Muscle layer of duodenum (tissue), 2 donors: ENCODE data around the gene ITGAV.
A peak's percentile ranks its signal among the peaks of the same experiment; 100 is the strongest.

ENCODE experiments used
- H3K27ac ChIP-seq: one replicate; pipeline ENCODE4 v1.7.0; 2013; ENCODE audit warnings: mild to moderate bottlenecking, low read length
- H3K27me3 ChIP-seq: one replicate; pipeline ENCODE4 v1.7.0; 2013; ENCODE audit warnings: low read depth, mild to moderate bottlenecking, control low read depth, low read length
- H3K36me3 ChIP-seq, 2 donors: one replicate each; pipeline ENCODE4 v1.7.0; 2013; ENCODE audit warnings: low read length in 2 of 2, control low read depth in 1 of 2, mild to moderate bottlenecking in 1 of 2; ENCODE audit not compliant: insufficient read depth in 2 of 2, control insufficient read depth in 1 of 2
- H3K4me1 ChIP-seq, 2 donors: one replicate each; pipeline ENCODE4 v1.7.0; 2013; ENCODE audit warnings: low read length in 2 of 2, mild to moderate bottlenecking in 2 of 2, control low read depth in 1 of 2, moderate library complexity in 1 of 2; ENCODE audit not compliant: insufficient read depth in 2 of 2, control insufficient read depth in 1 of 2
- H3K4me3 ChIP-seq, 2 donors: one replicate each; pipeline ENCODE4 v1.7.0; 2013; ENCODE audit warnings: low read length in 2 of 2, low read depth in 1 of 2, mild to moderate bottlenecking in 1 of 2
- H3K9me3 ChIP-seq, 2 donors: one replicate each; pipeline ENCODE4 v1.7.0; 2013; ENCODE audit warnings: low read length in 2 of 2, control low read depth in 1 of 2, mild to moderate bottlenecking in 1 of 2; ENCODE audit not compliant: control insufficient read depth in 1 of 2
- donor health status: healthy.

ITGAV gene

DNA sequence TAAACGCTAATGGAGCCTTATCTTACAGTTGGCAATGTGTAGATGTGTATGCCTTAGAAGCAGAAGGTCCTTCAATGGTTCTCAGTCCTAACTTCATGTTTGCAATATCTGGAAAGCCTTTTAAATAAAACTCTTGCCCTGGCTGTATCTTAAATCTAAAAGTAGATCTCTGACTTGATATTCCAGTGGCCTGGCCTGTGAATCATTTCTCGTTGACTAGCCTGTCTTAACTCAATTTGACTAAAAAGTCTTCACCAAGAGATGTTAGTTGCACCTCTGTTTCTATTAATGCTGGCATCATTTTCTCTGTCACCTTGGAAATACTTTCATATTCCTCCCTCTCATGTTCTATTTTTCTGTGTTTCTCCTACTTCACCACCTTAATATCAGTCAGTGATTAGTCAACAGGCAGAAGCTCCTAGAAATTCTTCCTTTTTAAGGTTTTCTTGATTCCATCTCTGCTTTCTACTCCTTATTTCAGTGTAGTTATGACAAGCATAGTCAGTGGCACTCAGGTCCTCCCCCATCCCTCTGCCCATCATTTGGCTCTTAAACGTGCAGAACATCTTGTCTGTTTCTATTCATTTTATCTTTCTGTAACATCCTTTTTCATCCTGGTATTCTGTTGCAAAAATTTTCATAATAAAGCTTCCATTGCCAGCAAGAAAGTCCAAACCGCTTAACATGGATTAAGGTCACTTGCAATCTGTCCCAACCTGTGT is 4.3 kb downstream of the ITGAV start:
- Histone ChIP-seq H3K4me1 (peaks cover 15 to 44% of the 10 kb centered on the region in 2 donors), H3K9me3 (no peaks in the 10 kb centered on the region), H3K27ac (peak overlapping the region; percentile 12), H3K4me3 (no peak overlapping the region), H3K27me3 (no peaks in the 10 kb centered on the region), H3K36me3 (peaks cover 0 to 22% of the 10 kb centered on the region in 2 donors)

DNA sequence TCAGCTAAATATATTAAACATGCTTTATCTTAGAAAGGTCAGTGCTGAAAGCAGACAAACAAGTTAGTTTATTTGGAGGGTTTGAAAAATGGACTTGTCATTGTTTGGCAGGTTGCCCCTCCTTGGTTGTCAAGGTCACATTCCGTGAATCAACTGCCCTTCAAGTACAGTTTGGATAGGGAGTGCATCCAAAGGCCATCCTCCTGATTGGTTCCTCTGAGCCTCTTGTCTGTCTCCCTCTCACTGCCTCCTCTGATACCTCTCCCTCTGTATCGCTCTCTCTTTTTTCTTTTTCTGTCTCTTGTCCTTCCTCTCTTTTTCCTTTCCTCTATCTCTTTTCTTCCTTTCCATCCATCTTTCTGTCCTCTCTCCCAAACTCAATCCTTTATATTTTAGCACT is 5.4 kb downstream of the ITGAV start:
- H3K36me3 ChIP-seq = peaks cover 0 to 21% of the 10 kb centered on the region in 2 donors
- no peak overlapping the region for H3K27ac ChIP-seq
- H3K9me3 ChIP-seq = no peaks in the 10 kb centered on the region
- H3K4me1 ChIP-seq = peaks cover 17 to 51% of the 10 kb centered on the region in 2 donors
- H3K4me3 ChIP-seq = no peak overlapping the region
- H3K27me3 ChIP-seq = no peaks in the 10 kb centered on the region

DNA sequence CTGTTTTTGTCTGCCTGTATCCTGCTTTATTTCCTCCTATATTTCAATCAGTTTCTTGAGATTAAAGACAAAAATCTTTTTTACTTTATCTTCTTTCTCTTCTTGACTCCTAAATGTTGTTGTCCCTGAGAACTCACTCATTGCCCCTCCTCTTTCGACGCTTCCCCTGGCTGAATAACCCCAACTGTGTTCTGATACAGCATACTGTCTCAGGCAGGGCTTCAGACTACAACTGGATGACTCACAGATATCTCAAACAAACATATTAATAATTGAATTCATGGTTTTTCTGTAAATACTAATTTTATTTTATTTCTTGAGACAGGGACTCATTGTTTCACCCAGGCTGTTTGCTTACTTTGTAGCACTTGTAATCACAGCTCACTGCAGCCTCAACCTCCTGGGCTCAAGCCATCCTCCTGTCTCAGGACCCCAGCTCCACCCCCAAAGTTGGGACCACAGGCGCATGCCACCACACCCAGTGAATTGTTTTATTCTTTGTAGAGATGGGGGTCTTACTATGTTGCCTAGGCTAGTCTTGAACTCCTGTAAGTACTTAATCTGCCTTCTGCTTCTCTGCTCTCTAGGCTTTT is 9.4 kb downstream of the ITGAV start:
- no peaks in the 10 kb centered on the region for H3K27me3 ChIP-seq
- H3K27ac ChIP-seq = peak overlapping the region; percentile 14
- no peak overlapping the region for H3K4me3 ChIP-seq
- H3K36me3 ChIP-seq = peaks cover 3 to 6% of the 10 kb centered on the region in 2 donors
- H3K9me3 ChIP-seq = no peaks in the 10 kb centered on the region
- peaks cover 12 to 39% of the 10 kb centered on the region in 2 donors for H3K4me1 ChIP-seq

DNA sequence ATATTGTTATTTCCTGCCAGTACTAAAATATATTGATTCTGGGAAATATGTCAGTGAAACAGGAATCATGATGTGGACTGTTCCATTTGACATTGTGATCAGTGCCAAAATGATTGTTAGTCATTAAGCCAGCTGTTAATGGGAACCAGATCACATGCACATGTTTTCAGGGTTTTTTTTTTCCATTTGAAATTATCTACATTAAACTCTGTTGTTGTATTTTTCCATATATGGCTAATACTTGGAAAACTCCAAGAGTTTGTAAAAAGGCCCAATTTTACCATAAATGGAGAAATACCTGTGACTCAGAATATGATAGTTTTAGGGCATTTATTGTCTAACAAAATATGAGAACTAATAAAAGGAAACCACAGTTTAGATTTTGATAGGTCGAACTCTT is 13.4 kb downstream of the ITGAV start:
- peaks cover 8 to 12% of the 10 kb centered on the region in 2 donors for H3K4me1 ChIP-seq
- no peaks in the 10 kb centered on the region for H3K9me3 ChIP-seq
- H3K36me3 ChIP-seq = peaks cover 3 to 13% of the 10 kb centered on the region in 2 donors

DNA sequence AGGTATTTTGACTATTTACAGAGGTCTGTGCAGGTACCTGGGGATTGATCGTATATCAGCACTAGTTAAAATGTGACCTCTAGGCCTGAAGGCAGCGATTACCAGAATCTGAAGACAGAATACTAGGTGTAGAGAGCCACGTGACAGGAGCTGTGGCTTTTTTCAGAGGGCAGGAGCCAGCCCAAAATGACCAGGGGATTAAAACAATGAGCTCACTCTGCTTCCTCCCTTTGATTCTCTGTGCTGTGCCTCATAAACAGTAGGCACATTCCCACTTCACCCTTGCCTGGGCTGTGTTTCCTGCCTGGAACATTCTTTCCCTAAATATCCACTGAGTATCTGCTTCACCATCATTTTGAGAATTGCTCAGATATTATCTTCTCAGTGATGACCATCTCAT is 15.2 kb downstream of the ITGAV start:
- Histone ChIP-seq H3K27me3 (no peaks in the 10 kb centered on the region), H3K36me3 (peaks cover 3 to 7% of the 10 kb centered on the region in 2 donors), H3K4me1 (peaks cover 0 to 3% of the 10 kb centered on the region in 2 donors), H3K4me3 (no peak overlapping the region), H3K27ac (peak overlapping the region; percentile 28), H3K9me3 (no peaks in the 10 kb centered on the region)

More for the DNA sequence above, 13.4 kb downstream of the ITGAV start:
- Histone ChIP-seq H3K4me3 (no peak overlapping the region), H3K27me3 (no peaks in the 10 kb centered on the region), H3K27ac (no peak overlapping the region)

DNA sequence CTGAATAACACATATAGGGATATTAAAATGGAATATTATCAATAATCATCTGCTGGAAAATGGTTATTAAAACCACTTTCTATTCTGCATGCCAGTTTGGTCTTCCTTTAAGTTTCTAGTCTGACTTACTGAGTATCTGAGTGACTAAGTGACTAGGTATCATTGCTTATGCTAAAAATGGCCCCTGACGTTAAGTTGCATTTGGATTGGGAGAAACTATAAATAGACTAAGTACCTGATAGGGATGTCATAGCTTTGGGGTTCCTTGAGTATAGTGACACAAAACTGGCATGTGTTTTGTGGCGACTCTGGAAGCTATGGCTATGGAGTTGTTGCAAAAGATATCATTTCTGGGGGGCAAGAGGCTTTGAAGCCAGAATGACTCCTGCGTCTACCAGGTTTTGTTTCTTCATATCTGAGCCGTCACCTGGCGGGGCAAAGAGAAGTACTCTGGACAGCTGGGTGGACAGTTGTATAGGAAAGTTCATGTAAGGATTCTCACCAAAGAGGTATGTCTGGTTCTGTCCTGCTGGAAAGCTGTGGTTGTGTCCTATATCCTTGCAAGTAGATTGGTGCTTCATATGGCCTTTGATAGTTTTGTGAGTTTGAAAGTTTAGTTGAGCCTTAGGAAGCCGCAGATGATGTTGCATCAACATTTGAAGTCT is 17.9 kb downstream of the ITGAV start:
- Histone ChIP-seq H3K4me1 (peaks cover 0 to 14% of the 10 kb centered on the region in 2 donors), H3K36me3 (peaks cover 0 to 7% of the 10 kb centered on the region in 2 donors), H3K27me3 (no peaks in the 10 kb centered on the region), H3K9me3 (no peaks in the 10 kb centered on the region), H3K27ac (no peak overlapping the region), H3K4me3 (no peak overlapping the region)

DNA sequence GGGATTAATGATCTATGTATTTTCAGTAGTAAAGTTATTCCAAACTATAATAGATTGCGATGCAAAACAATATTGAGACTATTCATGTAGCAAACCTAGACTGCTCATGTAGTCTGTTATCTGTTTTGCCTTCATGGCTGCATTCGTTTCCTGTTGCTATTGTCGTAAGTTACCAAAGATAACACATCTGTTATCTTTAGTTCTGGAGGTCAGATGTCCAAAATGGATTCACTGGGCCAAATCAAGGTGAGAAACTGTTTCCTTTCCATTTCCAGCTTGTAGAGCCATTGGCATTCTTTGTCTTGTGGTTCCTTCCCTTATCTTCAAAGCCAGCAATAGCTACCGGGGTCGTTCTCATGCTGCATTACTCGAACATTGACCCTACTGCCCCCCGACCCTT is 20.9 kb downstream of the ITGAV start:
- H3K27ac ChIP-seq = no peak overlapping the region
- H3K4me3 ChIP-seq = no peak overlapping the region
- H3K27me3 ChIP-seq = no peaks in the 10 kb centered on the region
- no peaks in the 10 kb centered on the region for H3K9me3 ChIP-seq
- H3K4me1 ChIP-seq = peaks cover 0 to 16% of the 10 kb centered on the region in 2 donors
- peaks cover 0 to 7% of the 10 kb centered on the region in 2 donors for H3K36me3 ChIP-seq

DNA sequence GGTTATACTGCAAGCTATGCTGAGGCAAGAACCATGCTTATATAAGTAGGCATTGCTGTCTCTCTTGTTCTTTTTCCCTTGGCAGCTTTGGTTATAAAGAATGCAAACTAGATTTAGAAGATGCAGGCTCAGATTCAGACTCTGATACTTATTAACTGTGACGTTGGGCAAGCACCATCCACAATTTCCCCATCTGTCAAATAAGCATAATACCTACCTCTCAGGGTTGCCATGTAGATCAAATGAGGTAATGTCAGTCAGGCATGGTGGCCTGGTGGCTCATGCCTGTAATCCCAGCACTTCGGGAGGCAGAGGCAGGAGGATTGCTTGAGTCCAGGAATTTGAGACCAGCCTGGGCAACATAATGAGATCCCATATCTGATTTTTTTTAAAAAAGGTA is 21.7 kb downstream of the ITGAV start:
- peaks cover 0 to 7% of the 10 kb centered on the region in 2 donors for H3K36me3 ChIP-seq
- H3K27ac ChIP-seq = no peak overlapping the region
- H3K4me1 ChIP-seq = peaks cover 0 to 16% of the 10 kb centered on the region in 2 donors

DNA sequence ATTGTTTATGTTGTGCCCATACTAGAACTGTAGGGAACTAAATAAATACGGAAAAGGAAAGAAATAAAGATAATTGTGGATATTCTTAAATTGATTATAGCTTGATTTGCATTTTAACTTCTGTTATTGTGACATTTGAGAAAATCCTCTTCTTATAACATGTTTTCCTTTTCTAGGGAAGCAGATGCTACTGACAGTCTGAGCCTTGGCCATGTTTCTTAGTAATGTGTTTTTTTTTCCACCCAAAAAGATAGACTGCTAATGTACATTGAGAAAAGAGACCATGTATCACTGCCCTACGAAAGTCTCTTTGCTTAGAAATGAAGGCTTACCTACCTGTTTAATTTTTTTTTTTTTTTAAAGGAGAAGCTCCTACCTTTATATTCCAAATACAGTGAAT is 22.2 kb downstream of the ITGAV start:
- H3K9me3 ChIP-seq = no peaks in the 10 kb centered on the region
- H3K36me3 ChIP-seq = peaks cover 0 to 4% of the 10 kb centered on the region in 2 donors
- no peak overlapping the region for H3K27ac ChIP-seq
- no peaks in the 10 kb centered on the region for H3K27me3 ChIP-seq
- H3K4me1 ChIP-seq = peaks cover 0 to 19% of the 10 kb centered on the region in 2 donors
- H3K4me3 ChIP-seq = no peak overlapping the region

More for the DNA sequence above, 21.7 kb downstream of the ITGAV start:
- no peaks in the 10 kb centered on the region for H3K9me3 ChIP-seq
- H3K4me3 ChIP-seq = no peak overlapping the region
- no peaks in the 10 kb centered on the region for H3K27me3 ChIP-seq

DNA sequence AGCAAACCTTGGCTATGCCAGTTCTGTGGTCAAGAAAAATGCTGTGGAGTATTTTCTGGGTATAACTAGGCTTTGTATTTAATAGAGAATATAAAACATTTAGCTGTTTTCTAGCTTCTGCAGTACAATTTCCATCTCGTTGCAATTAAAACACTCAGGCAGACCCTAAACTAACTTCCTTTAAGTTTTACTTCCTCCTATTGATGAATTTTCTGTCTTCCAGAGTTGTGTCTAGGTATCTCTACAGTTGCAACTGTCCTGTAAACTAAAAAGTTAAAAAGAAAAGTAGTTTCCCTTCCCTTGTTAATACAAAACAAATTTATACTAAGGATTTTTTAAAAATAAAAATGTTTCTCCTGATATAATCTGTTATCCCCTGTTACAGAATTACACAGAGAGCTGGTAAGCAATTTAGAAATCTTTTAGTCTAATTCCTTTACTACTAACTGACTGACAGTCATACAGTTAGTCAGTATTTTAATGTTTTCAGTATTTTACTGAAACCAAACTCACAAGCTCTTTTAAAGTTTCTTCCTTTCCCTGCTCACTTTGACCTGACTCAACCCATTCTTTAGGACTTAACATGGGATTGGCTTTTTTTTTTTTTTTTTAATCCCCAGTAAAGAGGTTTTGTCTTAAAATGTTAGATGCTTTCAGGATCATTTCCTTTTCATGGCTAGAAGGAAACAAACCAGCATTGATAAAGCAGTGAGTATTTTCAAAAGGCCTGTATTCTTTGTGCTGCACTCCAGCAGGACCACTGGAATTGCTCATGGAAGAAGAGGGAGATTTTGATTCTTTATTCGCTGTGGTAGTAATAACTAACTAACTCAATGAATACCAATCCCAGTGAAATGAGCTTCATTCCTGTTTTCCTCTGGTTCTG is 22.9 kb downstream of the ITGAV start:
- Histone ChIP-seq H3K4me1 (peaks cover 0 to 23% of the 10 kb centered on the region in 2 donors), H3K36me3 (peaks cover 0 to 3% of the 10 kb centered on the region in 2 donors), H3K27me3 (no peaks in the 10 kb centered on the region), H3K4me3 (no peak overlapping the region), H3K27ac (no peak overlapping the region), H3K9me3 (no peaks in the 10 kb centered on the region)

DNA sequence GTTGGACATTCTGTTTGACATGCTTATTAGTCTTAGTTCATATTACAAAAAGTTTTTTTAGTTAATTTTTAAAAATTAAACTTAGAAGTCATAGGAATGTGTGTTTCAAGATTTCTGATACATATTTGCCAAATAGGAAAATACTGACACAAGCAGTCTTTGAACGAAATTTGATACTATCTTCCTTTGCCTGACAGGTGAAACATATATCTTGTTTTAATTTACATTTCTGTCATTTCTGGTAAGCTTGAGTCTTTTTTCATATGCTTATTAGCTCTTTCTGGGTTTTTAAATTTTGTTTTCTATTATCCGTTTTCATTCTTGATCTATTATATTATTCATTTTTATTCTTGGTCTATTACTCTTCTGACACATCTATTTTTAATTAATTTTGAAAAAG is 24.5 kb downstream of the ITGAV start:
- H3K4me3 ChIP-seq = no peak overlapping the region
- H3K9me3 ChIP-seq = no peaks in the 10 kb centered on the region
- no peaks in the 10 kb centered on the region for H3K36me3 ChIP-seq
- H3K27ac ChIP-seq = no peak overlapping the region
- H3K27me3 ChIP-seq = no peaks in the 10 kb centered on the region
- peaks cover 0 to 23% of the 10 kb centered on the region in 2 donors for H3K4me1 ChIP-seq
